C4-2B (cell line): ENCODE data around the gene GOLT1B.

Source experiments
- H3K27ac ChIP-seq: fragments of 450-650 bp; 2 replicates; pipeline ENCODE4 v1.5.1; 2017
- CTCF ChIP-seq: fragments of 450-650 bp; conservative IDR thresholded peaks from 2 replicates; pipeline ENCODE4 v1.5.1; 2017; ENCODE audit warnings: mild to moderate bottlenecking
- ZFX ChIP-seq: fragments of 450-650 bp; IDR thresholded peaks from 2 replicates; pipeline ENCODE4 v1.6.1; 2017

The GOLT1B gene

DNA sequence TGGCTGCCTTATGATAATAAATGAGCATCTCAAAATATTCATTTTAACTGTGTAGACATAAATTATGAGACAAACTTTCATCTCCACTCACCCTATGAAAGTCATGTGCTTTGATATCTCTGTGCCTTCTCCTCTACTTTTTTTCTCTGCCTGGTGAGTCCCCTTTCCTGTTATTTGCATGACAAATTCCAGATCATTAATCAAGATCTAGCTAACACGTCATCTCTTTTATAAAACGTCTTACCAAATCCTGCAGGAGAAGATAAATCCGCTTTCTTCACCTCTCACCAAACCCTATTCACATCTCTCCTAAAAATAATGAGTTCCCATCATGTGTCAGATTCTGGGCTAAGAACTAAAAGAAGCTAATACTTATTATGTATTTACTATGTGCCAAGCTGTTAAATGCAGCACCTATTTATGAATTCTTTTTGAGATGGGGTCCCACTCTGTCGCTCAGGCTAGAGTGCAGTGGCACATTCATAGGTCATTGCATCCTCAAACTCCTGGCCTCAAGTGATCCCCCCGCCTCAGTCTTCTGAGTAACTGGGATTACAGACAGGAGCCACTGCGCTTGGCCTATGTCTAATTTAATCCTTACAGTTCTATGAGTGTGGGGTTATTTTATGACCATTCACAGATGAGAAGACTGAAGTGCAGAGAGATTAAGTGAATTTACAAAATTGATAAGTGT lies 51.2 kb downstream of the GOLT1B start:
- H3K27ac ChIP-seq: no peak overlapping the region

GRCh38 chr12:21553329-21553675 lies 51.7 kb downstream of the GOLT1B start:
- no peak overlapping the region for H3K27ac ChIP-seq
- TF ChIP-seq ZFX (no peak), CTCF (no peak)

More for the DNA sequence above, 51.2 kb downstream of the GOLT1B start:
- TF ChIP-seq ZFX (no peak), CTCF (no peak)

GRCh38 chr12:21558100-21558679 lies 56.6 kb downstream of the GOLT1B start:
- H3K27ac ChIP-seq: no peak overlapping the region
- no peak for TF ChIP-seq CTCF
- no peak for TF ChIP-seq ZFX

- H3K27ac ChIP-seq: no peak overlapping the region
- TF ChIP-seq CTCF (no peak), ZFX (no peak)
Observed at GRCh38 chr12:21559855-21560569, 58.4 kb downstream of the GOLT1B start.

- no peak overlapping the region for H3K27ac ChIP-seq
- TF ChIP-seq ZFX (no peak), CTCF (no peak)
Observed at GRCh38 chr12:21561158-21561557, 59.6 kb downstream of the GOLT1B start.

DNA sequence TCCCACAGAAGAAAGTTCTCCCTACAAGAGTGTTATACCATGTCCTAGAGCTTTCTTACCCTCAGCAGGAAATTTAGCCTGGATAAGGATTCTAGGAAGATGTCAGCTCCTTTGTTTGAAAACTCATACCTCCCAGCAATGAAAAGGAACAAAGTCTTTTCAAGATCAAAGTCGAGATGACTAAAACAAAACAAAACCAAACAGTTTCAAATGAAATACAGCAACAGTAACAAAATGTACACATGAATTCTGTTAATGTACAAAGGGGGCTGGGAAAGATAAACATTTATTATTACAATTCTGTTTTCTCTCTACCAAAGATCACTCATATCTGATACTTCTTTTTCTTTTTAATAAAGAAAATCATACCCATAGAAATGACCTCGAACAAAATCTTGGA lies 61.3 kb downstream of the GOLT1B start:
- H3K27ac ChIP-seq: no peak overlapping the region
- TF ChIP-seq ZFX (no peak), CTCF (no peak)

DNA sequence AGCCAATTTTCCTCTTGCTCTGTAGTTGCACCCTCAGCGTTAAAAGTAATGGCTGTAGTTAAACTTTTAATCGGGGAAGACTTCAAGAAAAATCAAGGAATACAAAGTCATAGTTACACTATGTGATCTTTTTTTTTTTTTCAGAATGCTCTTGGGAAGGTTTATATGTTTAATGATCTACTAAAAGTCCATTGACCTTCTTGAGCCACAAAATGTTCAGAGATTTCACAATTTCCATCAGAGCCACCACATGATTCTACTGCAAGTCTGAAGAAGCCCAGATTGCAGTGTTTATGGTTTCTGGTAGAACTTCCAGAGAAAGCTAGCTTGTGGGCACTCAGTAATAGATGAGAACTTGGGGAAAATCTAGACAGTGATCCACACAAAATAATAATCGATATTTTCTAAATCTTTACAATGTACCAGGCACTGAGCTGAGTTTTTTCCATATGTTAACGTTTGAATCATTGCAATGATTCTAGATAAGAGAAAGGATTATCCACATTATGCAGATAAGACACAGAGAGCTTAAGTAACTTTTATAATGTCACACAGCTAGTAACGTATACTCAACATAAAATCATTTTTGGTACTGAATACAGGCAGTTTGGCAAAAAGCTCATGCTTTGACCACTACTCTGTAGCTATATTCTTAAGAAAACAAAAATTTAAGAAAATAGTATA lies 64.8 kb downstream of the GOLT1B start:
- H3K27ac ChIP-seq: no peak overlapping the region
- TF ChIP-seq ZFX (no peak), CTCF (no peak)
